ENCODE results near the gene IRF2BP2.

DNA sequence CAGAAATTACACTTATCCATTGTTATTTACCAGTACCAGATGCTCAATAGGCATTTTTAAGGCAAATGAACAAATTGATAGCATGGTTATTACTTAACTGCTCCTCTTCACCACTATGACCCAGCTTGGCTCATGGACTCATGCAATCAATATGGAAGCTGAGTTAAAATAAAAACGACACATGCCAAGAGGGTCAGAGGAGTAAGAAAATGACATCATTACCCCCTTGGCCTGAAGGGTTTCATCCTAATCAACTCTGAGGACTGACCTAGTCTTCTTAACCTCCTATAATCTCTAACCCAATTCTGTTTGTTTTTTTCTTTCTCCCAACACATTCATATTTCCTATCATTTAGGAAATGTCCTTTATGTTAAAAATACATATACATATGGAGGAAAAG lies 41.6 kb downstream of the IRF2BP2 start:
- TF ChIP-seq, protein P1, sequence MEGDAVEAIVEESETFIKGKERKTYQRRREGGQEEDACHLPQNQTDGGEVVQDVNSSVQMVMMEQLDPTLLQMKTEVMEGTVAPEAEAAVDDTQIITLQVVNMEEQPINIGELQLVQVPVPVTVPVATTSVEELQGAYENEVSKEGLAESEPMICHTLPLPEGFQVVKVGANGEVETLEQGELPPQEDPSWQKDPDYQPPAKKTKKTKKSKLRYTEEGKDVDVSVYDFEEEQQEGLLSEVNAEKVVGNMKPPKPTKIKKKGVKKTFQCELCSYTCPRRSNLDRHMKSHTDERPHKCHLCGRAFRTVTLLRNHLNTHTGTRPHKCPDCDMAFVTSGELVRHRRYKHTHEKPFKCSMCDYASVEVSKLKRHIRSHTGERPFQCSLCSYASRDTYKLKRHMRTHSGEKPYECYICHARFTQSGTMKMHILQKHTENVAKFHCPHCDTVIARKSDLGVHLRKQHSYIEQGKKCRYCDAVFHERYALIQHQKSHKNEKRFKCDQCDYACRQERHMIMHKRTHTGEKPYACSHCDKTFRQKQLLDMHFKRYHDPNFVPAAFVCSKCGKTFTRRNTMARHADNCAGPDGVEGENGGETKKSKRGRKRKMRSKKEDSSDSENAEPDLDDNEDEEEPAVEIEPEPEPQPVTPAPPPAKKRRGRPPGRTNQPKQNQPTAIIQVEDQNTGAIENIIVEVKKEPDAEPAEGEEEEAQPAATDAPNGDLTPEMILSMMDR (conservative IDR thresholded peaks at IDR 0.05): no peak
- no peak for TF ChIP-seq EZH2 (IDR thresholded peaks at IDR 0.05; ENCODE audit: low read depth)

Data from PC-9 (cell line).